Small intestine (tissue), 7 donors: ENCODE results near the gene MPP7. TPM values are rescaled to one million over a fixed set of nuclear protein-coding genes. Genes with fewer than 3 reads are reported as not detected.

Experiments
- DNase-seq, 2 donors: peaks; one replicate each; pipeline versions ENCODE4 v3.0.0 to v3.0.0-alpha.2; 2013
- FAIRE-seq: peaks from 2 replicates; lab custom pipeline; 2012; peaks lifted over from hg19 to GRCh38; lab: Jason Lieb, UNC
- H3K27ac ChIP-seq, 3 donors: one replicate each; pipeline ENCODE4 v1.5.1; 2013; ENCODE audit warnings: low read length in 2 of 3, mild to moderate bottlenecking in 2 of 3, control low read depth in 1 of 3, inconsistent platforms in 1 of 3, low read depth in 1 of 3, moderate library complexity in 1 of 3
- H3K27me3 ChIP-seq, 3 donors: one replicate each; pipeline ENCODE4 v1.6.1; 2013; ENCODE audit warnings: low read length in 3 of 3, inconsistent platforms in 1 of 3; ENCODE audit not compliant: control insufficient read depth in 3 of 3, insufficient read depth in 3 of 3
- H3K36me3 ChIP-seq, 3 donors: one replicate each; pipeline ENCODE4 v1.6.1; 2013; ENCODE audit warnings: low read length in 3 of 3, inconsistent platforms in 1 of 3, low read depth in 1 of 3, mild to moderate bottlenecking in 1 of 3, moderate library complexity in 1 of 3; ENCODE audit not compliant: control insufficient read depth in 3 of 3, insufficient read depth in 2 of 3
- H3K4me1 ChIP-seq, 3 donors: one replicate each; pipeline ENCODE4 v1.6.1; 2013; ENCODE audit warnings: low read length in 2 of 3, inconsistent platforms in 1 of 3, low read depth in 1 of 3, mild to moderate bottlenecking in 1 of 3, moderate library complexity in 1 of 3; ENCODE audit not compliant: control insufficient read depth in 3 of 3, insufficient read depth in 2 of 3
- H3K4me3 ChIP-seq, 3 donors: one replicate each; pipeline ENCODE4 v1.5.1; 2013; ENCODE audit warnings: low read length in 3 of 3, control low read depth in 1 of 3, inconsistent platforms in 1 of 3, low read depth in 1 of 3, mild to moderate bottlenecking in 1 of 3, moderate library complexity in 1 of 3
- H3K9me3 ChIP-seq, 2 donors: one replicate each; pipeline ENCODE4 v1.6.1; 2013; ENCODE audit warnings: low read depth in 1 of 2, low read length in 1 of 2; ENCODE audit not compliant: control insufficient read depth in 2 of 2, insufficient read depth in 1 of 2
- WGBS, 3 donors: extraction: QIAGEN DNeasy Blood & Tissue Kit; methylation state at CpG; one replicate each; pipeline ENCODE4 v1.1.7; 2013; 5-methylcytosine and 5-hydroxymethylcytosine counted together
- polyA plus RNA-seq, 4 donors: library from polyadenylated mRNA; stranded (reverse) in 3 of 4; unstranded in 1 of 4; fragments of 200-250 nt in 3 of 4; fragments of 120-200 nt in 1 of 4; gene quantifications; one replicate each; pipeline versions ENCODE4 v1.2.1 to v1.2.3, GENCODE V29; 2013
- donor health status: healthy with polysubstance abuse.
- donor health status: control.
- donor health status: control.
- donor health status: Bipolar disorder and iron deficiency.
- donor health status: healthy.

Gene MPP7
- polyA plus RNA-seq, 4 donors, result 4.3 to 14.6 (median 5.9) TPM

GRCh38 chr10:28291881-28292297 is 11.0 kb downstream of the MPP7 start:
- 67 to 70% (median 69%) methylated on average over 5 of the region's 5 CpGs for WGBS, 3 donors
- Histone ChIP-seq H3K4me1 (peaks cover 0 to 5% (median 3%) of the 10 kb centered on the region in 3 donors), H3K4me3 (no peak overlapping the region), H3K27me3 (no peaks in the 10 kb centered on the region), H3K27ac (peak overlapping the region in 1 of 3 donors; percentile 11), H3K36me3 (no peaks in the 10 kb centered on the region), H3K9me3 (no peaks in the 10 kb centered on the region)
- DNase-seq, result no peak
- FAIRE-seq, result no peak

DNA sequence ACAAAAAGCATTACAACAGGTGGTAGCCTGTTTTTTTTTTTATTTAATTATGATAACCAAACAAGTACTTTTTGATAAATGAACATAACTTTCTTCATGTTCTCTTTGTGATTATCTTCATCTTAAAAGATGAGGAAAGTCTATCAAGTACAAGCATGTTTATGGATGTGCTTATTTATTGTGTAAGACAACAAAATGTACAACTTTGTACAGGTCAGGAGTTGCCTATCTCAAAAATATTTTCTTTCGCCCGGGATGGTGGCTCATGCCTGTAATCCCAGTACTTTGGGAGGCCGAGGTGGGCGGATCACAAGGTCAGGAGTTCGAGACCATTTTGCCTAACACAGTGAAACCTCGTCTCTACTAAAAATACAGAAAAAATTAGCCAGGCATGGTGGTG is 17.0 kb downstream of the MPP7 start:
- no peaks in the 10 kb centered on the region for H3K9me3 ChIP-seq
- WGBS, 3 donors, result 93 to 95% (median 93%) methylated on average over 6 of the region's 6 CpGs
- H3K4me3 ChIP-seq, result no peak overlapping the region
- H3K27me3 ChIP-seq, result no peaks in the 10 kb centered on the region
- no peak overlapping the region for H3K27ac ChIP-seq
- DNase-seq (no peak), FAIRE-seq (no peak)
- H3K36me3 ChIP-seq, result no peaks in the 10 kb centered on the region
- no peaks in the 10 kb centered on the region for H3K4me1 ChIP-seq

DNA sequence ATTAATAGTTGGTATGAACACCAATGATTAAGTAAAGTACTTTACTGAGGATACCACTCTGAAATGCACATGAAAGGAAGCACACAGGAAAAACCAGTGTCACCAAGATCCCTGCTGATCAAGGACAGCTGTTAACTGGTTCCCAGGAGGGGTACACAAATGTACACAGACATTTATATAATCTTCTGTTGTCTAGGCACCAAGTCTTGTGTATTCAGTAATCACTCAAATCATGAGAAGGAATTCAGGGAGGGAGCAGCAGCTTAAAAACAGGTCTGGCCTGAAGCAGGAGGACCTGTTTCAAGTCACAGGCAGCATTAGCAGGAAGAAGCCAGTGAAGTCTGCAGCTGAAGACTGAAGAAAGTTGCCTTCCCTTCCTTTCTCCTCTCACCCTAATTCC is 18.7 kb downstream of the MPP7 start:
- Histone ChIP-seq H3K27me3 (no peaks in the 10 kb centered on the region), H3K36me3 (no peaks in the 10 kb centered on the region), H3K4me1 (no peaks in the 10 kb centered on the region), H3K4me3 (no peak overlapping the region), H3K27ac (no peak overlapping the region), H3K9me3 (no peaks in the 10 kb centered on the region)
- FAIRE-seq, result no peak
- peak in 1 of 2 donors; percentile 37 for DNase-seq

DNA sequence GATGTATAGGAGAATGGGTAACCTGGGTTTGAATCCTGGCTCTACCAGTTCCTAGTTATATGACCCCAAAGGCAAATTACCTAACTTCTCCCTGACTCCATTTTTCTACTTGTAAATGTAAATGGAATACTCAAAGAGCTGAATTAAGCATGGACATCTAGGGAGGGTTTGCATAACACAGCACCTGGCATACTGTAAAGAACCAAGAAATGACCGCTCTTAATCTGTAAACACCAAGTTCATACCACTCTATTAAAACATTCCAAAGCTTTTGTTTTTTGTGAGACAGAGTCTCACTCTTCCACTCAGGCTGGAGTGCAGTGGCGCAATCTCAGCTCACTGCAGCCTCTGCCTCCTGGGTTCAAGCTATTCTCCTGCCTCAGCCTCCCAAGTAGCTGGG is 19.6 kb downstream of the MPP7 start:
- H3K9me3 ChIP-seq, result no peaks in the 10 kb centered on the region
- H3K27me3 ChIP-seq, result no peaks in the 10 kb centered on the region
- H3K36me3 ChIP-seq, result no peaks in the 10 kb centered on the region
- 96 to 100% (median 97%) methylated on average over 2 of the region's 2 CpGs for WGBS, 3 donors
- H3K27ac ChIP-seq, result no peak overlapping the region
- no peak overlapping the region for H3K4me3 ChIP-seq
- FAIRE-seq, result no peak
- no peak for DNase-seq
- no peaks in the 10 kb centered on the region for H3K4me1 ChIP-seq

- H3K36me3 ChIP-seq, result no peaks in the 10 kb centered on the region
- no peak for DNase-seq
- H3K4me1 ChIP-seq, result no peaks in the 10 kb centered on the region
- H3K9me3 ChIP-seq, result no peaks in the 10 kb centered on the region
- no peak overlapping the region for H3K4me3 ChIP-seq
- H3K27ac ChIP-seq, result no peak overlapping the region
- 82 to 88% (median 88%) methylated on average over 5 of the region's 5 CpGs for WGBS, 3 donors
- FAIRE-seq, result no peak
- H3K27me3 ChIP-seq, result no peaks in the 10 kb centered on the region
Observed at GRCh38 chr10:28282336-28282735, 20.5 kb downstream of the MPP7 start.

DNA sequence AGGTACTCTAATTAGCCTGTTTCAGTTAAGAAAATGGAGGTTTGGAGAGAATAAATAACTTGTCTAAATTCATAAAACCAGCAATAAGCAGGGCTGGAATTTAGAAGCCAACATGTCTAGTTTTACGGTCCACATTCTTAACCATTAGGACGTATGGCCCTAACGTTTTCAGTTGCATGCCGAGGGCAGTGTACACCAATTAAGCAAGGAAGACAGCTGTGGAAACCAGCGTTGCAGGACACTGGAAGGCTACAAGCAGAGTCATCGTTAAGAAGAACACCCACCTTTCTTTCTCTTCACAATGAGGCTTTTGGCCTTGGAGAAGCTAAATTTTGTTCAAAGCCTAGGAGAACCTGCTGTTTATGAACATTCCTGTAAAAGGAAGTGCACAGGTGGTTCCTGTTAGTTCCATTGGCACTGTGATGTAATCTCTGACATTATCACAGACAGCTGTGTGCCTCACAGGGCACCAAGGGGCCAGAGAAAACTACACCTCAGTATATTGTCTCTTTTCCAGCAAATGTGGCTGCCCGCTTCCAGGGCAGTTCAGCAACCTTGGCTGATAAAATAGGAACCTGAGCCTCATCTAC is 21.0 kb downstream of the MPP7 start:
- H3K27ac ChIP-seq, result no peak overlapping the region
- H3K36me3 ChIP-seq, result no peaks in the 10 kb centered on the region
- peak in 1 of 2 donors; percentile 23 for DNase-seq
- H3K4me3 ChIP-seq, result no peak overlapping the region
- H3K9me3 ChIP-seq, result no peaks in the 10 kb centered on the region
- H3K27me3 ChIP-seq, result no peaks in the 10 kb centered on the region
- 64 to 71% (median 71%) methylated on average over 7 of the region's 7 CpGs for WGBS, 3 donors
- H3K4me1 ChIP-seq, result no peaks in the 10 kb centered on the region
- FAIRE-seq, result no peak

GRCh38 chr10:28280652-28281051 is 22.2 kb downstream of the MPP7 start:
- H3K27me3 ChIP-seq, result no peaks in the 10 kb centered on the region
- FAIRE-seq, result no peak
- H3K4me1 ChIP-seq, result no peaks in the 10 kb centered on the region
- DNase-seq, result no peak
- WGBS, 3 donors, result 80 to 96% (median 94%) methylated on average over 3 of the region's 3 CpGs
- H3K4me3 ChIP-seq, result no peak overlapping the region
- no peak overlapping the region for H3K27ac ChIP-seq
- no peaks in the 10 kb centered on the region for H3K36me3 ChIP-seq
- no peaks in the 10 kb centered on the region for H3K9me3 ChIP-seq

GRCh38 chr10:28279878-28280277 is 23.0 kb downstream of the MPP7 start:
- H3K36me3 ChIP-seq, result no peaks in the 10 kb centered on the region
- no peaks in the 10 kb centered on the region for H3K4me1 ChIP-seq
- DNase-seq, result no peak
- H3K4me3 ChIP-seq, result no peak overlapping the region
- H3K27ac ChIP-seq, result no peak overlapping the region
- no peaks in the 10 kb centered on the region for H3K27me3 ChIP-seq
- FAIRE-seq, result no peak
- H3K9me3 ChIP-seq, result no peaks in the 10 kb centered on the region
- WGBS, 3 donors, result 92 to 97% (median 95%) methylated on average over 4 of the region's 4 CpGs

DNA sequence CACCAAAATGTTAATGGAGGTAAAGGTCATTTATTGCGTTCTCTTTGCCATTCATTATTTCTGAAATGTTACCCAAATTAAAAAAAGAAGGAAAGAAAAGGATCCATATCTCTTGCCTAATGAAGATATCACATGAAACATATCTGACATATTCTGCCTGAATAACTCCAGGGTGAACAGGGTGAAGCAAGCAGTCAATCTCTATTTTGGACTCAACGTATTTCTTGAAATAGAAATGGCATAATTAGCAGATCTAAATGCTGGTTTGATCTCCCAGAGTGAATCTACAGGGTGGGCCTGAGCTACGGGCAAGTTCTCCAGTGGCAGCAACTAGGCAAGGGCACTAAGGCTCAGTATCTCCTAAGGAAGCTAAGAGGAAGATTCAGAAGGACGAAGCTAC is 24.0 kb downstream of the MPP7 start:
- Histone ChIP-seq H3K9me3 (no peaks in the 10 kb centered on the region), H3K27me3 (no peaks in the 10 kb centered on the region), H3K4me1 (no peaks in the 10 kb centered on the region), H3K27ac (no peak overlapping the region), H3K36me3 (no peaks in the 10 kb centered on the region), H3K4me3 (no peak overlapping the region)
- WGBS, 3 donors, result 88 to 91% (median 90%) methylated on average over 4 of the region's 4 CpGs
- DNase-seq (no peak), FAIRE-seq (no peak)
